Endodermal cell (in vitro differentiated cells): ENCODE data around the gene UBASH3B. TPM values are rescaled to one million over a fixed set of nuclear protein-coding genes. Genes with fewer than 3 reads are reported as not detected.
A peak's percentile ranks its signal among the peaks of the same experiment; 100 is the strongest.

Experiments
- DNase-seq: peaks from one replicate; pipeline ENCODE4 v3.0.0-alpha.2; 2017
- H3K27ac ChIP-seq: 2 replicates; pipeline ENCODE4 v1.5.1; 2013; ENCODE audit warnings: mild to moderate bottlenecking, low read depth, low read length, moderate library complexity
- H3K27me3 ChIP-seq: 2 replicates; pipeline ENCODE4 v1.6.1; 2013; ENCODE audit warnings: mild to moderate bottlenecking, low read length, moderate library complexity; ENCODE audit not compliant: insufficient read depth, control insufficient read depth, poor library complexity, severe bottlenecking
- H3K36me3 ChIP-seq: 2 replicates; pipeline ENCODE4 v1.7.0; 2013; ENCODE audit warnings: mild to moderate bottlenecking, low read length, moderate library complexity; ENCODE audit not compliant: control insufficient read depth, insufficient read depth
- H3K4me1 ChIP-seq: one replicate; pipeline ENCODE4 v1.7.0; 2013; ENCODE audit warnings: low read length; ENCODE audit not compliant: control insufficient read depth, insufficient read depth
- H3K4me3 ChIP-seq: 2 replicates; pipeline ENCODE4 v1.5.1; 2013; ENCODE audit warnings: mild to moderate bottlenecking, low read length, moderate library complexity
- H3K9ac ChIP-seq: 2 replicates; pipeline ENCODE4 v1.6.1; 2013; ENCODE audit warnings: mild to moderate bottlenecking, low read length, moderate library complexity; ENCODE audit not compliant: poor library complexity, severe bottlenecking; ENCODE audit errors: extremely low read depth
- H3K9me3 ChIP-seq: 2 replicates; pipeline ENCODE4 v1.6.1; 2013; ENCODE audit warnings: mild to moderate bottlenecking, low read length, moderate library complexity; ENCODE audit not compliant: control insufficient read depth
- H3K27ac Mint-ChIP-seq: 2 replicates; pipeline ENCODE4 v1.8.0; 2020; ENCODE audit warnings: mixed read lengths
- H3K27me3 Mint-ChIP-seq: 2 replicates; pipeline ENCODE4 v1.8.0; 2021; ENCODE audit warnings: mild to moderate bottlenecking, mixed read lengths; ENCODE audit not compliant: insufficient read depth
- H3K36me3 Mint-ChIP-seq: 2 replicates; pipeline ENCODE4 v1.8.0; 2020; ENCODE audit warnings: low read depth, mixed read lengths
- H3K4me1 Mint-ChIP-seq: 2 replicates; pipeline ENCODE4 v1.8.0; 2020; ENCODE audit warnings: mixed read lengths
- H3K4me3 Mint-ChIP-seq: 2 replicates; pipeline ENCODE4 v1.8.0; 2020; ENCODE audit warnings: mild to moderate bottlenecking, moderate library complexity, mixed read lengths
- H3K9me3 Mint-ChIP-seq: 2 replicates; pipeline ENCODE4 v1.8.0; 2020; ENCODE audit warnings: mild to moderate bottlenecking, mixed read lengths
- WGBS, 2 experiments: methylation state at CpG; one replicate each; pipeline versions ENCODE4 v1.1.5 to v1.1.7; 2013; ENCODE audit warnings: missing lambda C conversion rate in 2 of 2, mixed read lengths in 1 of 2; ENCODE audit not compliant: insufficient coverage in 1 of 2, insufficient read length in 1 of 2; 5-methylcytosine and 5-hydroxymethylcytosine counted together
- total RNA-seq, 2 donors: library from RNA; stranded (reverse); fragmentation: NEBNext Ultra II Directional in 1 of 2; extraction: Animal tissue kit (Norgen Biotek cat#: 25700) in 1 of 2; gene quantifications; 2 replicates in 1 of 2; 3 replicates in 1 of 2; pipeline ENCODE4 v1.2.1, GENCODE V29; 2021
- TF ChIP-seq, protein P1 (sequence below): fragments of 200-600 bp; sonication (generic); conservative IDR thresholded peaks from 2 replicates; pipeline ENCODE4 v1.5.0; 2021; ENCODE audit warnings: antibody characterized with exemption, mild to moderate bottlenecking

Gene UBASH3B
- total RNA-seq, 2 donors from 2014 or later: 6.0 to 9.0 TPM

DNA sequence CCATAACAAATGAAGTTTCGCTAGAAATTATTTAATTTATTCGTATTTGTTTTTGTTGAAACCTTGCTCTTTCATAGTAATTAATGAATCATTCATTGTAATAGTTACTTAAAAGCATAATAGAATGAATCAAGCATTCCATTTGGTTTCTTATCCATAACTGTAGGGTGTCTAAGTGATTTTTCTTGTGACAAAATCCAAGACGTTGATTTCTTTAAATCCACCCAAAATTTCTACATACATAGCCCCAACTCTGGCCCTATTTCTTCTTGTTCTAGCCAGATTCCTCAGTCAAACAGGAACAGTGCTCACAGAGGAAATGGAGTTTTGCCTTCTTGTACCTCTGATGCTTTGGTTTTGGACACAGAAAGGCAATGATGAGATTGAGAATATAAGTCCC, 25.5 kb downstream of the UBASH3B start:
- TF ChIP-seq, protein P1, sequence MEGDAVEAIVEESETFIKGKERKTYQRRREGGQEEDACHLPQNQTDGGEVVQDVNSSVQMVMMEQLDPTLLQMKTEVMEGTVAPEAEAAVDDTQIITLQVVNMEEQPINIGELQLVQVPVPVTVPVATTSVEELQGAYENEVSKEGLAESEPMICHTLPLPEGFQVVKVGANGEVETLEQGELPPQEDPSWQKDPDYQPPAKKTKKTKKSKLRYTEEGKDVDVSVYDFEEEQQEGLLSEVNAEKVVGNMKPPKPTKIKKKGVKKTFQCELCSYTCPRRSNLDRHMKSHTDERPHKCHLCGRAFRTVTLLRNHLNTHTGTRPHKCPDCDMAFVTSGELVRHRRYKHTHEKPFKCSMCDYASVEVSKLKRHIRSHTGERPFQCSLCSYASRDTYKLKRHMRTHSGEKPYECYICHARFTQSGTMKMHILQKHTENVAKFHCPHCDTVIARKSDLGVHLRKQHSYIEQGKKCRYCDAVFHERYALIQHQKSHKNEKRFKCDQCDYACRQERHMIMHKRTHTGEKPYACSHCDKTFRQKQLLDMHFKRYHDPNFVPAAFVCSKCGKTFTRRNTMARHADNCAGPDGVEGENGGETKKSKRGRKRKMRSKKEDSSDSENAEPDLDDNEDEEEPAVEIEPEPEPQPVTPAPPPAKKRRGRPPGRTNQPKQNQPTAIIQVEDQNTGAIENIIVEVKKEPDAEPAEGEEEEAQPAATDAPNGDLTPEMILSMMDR: no peak
- Mint-ChIP-seq H3K4me1 (peaks cover 3% of the 10 kb centered on the region), H3K27me3 (no peaks in the 10 kb centered on the region), H3K4me3 (no peak overlapping the region), H3K9me3 (no peaks in the 10 kb centered on the region), H3K36me3 (no peaks in the 10 kb centered on the region), H3K27ac (no peak overlapping the region)
- no peaks in the 10 kb centered on the region for H3K4me1 ChIP-seq
- WGBS, 2 experiments: 95% methylated on average over 2 of the region's 3 CpGs; no CpG with 5 or more reads in 1 of the 2 experiments
- no peaks in the 10 kb centered on the region for H3K9me3 ChIP-seq
- H3K27me3 ChIP-seq: no peaks in the 10 kb centered on the region
- H3K9ac ChIP-seq: no peak overlapping the region
- no peaks in the 10 kb centered on the region for H3K36me3 ChIP-seq
- no peak for DNase-seq
- no peak overlapping the region for H3K27ac ChIP-seq
- no peak overlapping the region for H3K4me3 ChIP-seq

DNA sequence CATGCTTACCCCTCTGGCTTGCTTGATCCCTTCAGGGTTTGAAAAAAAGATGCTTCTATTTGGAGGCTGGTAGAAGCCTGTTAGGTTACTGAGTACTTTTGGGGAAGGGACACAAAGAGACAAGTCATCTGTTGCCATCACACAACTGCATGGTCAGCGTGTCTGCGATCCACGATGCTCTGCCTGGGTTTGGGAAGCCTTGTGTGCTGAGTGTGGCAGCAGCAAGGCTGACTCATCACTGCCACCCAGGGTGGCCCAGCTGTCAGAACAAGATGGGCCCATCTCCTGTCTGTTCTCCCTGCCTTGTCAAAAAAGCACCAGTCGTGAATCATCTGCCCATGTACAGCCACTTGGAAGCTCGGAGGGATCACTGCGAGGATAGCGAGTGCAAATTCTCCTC, 26.2 kb downstream of the UBASH3B start:
- Mint-ChIP-seq H3K27me3 (no peaks in the 10 kb centered on the region), H3K27ac (no peak overlapping the region), H3K9me3 (no peaks in the 10 kb centered on the region), H3K36me3 (no peaks in the 10 kb centered on the region), H3K4me3 (no peak overlapping the region), H3K4me1 (peaks cover under 1% of the 10 kb centered on the region)
- WGBS, 2 experiments: 75 to 89% methylated on average over 5 to 7 of the region's 7 CpGs
- H3K36me3 ChIP-seq: no peaks in the 10 kb centered on the region
- H3K27ac ChIP-seq: no peak overlapping the region
- no peak overlapping the region for H3K4me3 ChIP-seq
- H3K9me3 ChIP-seq: no peaks in the 10 kb centered on the region
- H3K4me1 ChIP-seq: no peaks in the 10 kb centered on the region
- TF ChIP-seq, protein P1: no peak
- no peak overlapping the region for H3K9ac ChIP-seq
- peak; percentile 63 for DNase-seq
- no peaks in the 10 kb centered on the region for H3K27me3 ChIP-seq

DNA sequence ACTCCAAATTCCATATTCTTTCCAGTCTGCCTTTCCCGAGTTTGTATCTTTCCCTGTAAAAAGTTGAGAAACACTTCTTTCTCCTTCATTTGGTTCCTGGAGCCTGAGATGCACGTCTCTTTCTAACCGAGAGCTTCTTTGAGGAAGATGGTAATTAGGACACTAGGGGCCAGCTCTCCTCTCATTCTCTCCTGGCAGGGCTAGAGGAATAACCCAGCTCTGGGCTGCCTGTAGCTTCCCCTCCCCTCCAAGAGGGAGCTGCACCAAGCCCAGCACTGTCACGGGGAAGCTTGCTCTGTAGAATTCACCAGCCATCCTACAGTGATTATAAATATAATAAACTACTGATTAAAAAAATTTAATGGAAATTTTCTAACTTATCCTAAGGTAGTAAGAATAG, 26.9 kb downstream of the UBASH3B start:
- Mint-ChIP-seq H3K27ac (no peak overlapping the region), H3K27me3 (no peaks in the 10 kb centered on the region), H3K4me3 (no peak overlapping the region), H3K9me3 (no peaks in the 10 kb centered on the region), H3K4me1 (no peaks in the 10 kb centered on the region), H3K36me3 (no peaks in the 10 kb centered on the region)
- DNase-seq: no peak
- Histone ChIP-seq H3K4me1 (no peaks in the 10 kb centered on the region), H3K27me3 (no peaks in the 10 kb centered on the region), H3K9me3 (no peaks in the 10 kb centered on the region), H3K36me3 (no peaks in the 10 kb centered on the region), H3K27ac (no peak overlapping the region), H3K9ac (no peak overlapping the region), H3K4me3 (no peak overlapping the region)
- TF ChIP-seq, protein P1: no peak
- WGBS, 2 experiments: 78% methylated on average over 3 of the region's 4 CpGs; no CpG with 5 or more reads in 1 of the 2 experiments
